HepG2 (cell line): ENCODE measurements around the gene KATNB1.

Source experiments
- SMARCC2 ChIP-seq: fragments of 450-650 bp; IDR thresholded peaks from 2 replicates; pipeline ENCODE4 v1.6.1; 2017; ENCODE audit warnings: antibody characterized with exemption, mild to moderate bottlenecking
- ZNF382 ChIP-seq: sonication (generic); formaldehyde crosslinking; IDR thresholded peaks from 2 replicates; pipeline ENCODE4 v1.5.0; 2020; ENCODE audit warnings: missing genetic modification reagents, mild to moderate bottlenecking, borderline replicate concordance
- ZNF704 ChIP-seq: sonication (generic); formaldehyde crosslinking; IDR thresholded peaks from 2 replicates; pipeline ENCODE4 v1.8.1; 2023; ENCODE audit warnings: mild to moderate bottlenecking, inconsistent platforms, moderate library complexity, missing genetic modification reagents, borderline replicate concordance

GRCh38 chr16:57762365-57763040 lies 26.9 kb downstream of the KATNB1 start:
- no peak for TF ChIP-seq ZNF704 (CRISPR knock-in tag)
- no peak for TF ChIP-seq ZNF382
- no peak for TF ChIP-seq SMARCC2
